Smooth muscle cell (in vitro differentiated cells): ENCODE measurements around the gene CHCHD4. TPM values are rescaled to one million over a fixed set of nuclear protein-coding genes. Genes with fewer than 3 reads are reported as not detected.

Experiments used
- DNase-seq: peaks from one replicate; lab custom pipeline; 2025; ENCODE audit not compliant: unreplicated experiment; lab: John Stamatoyannopoulos, UW
- H2AFZ ChIP-seq: fragments of 200-600 bp; sonication (generic); 2 replicates; pipeline ENCODE4 v1.6.0; 2016; ENCODE audit warnings: antibody characterized with exemption, low read depth, mild to moderate bottlenecking
- H3F3A ChIP-seq: fragments of 200-600 bp; sonication (generic); 2 replicates; pipeline ENCODE4 v1.6.0; 2017; ENCODE audit warnings: antibody characterized with exemption, low read depth
- H3K27ac ChIP-seq: fragments of 200-600 bp; sonication (generic); 2 replicates; pipeline ENCODE4 v1.5.1; 2016; ENCODE audit warnings: low read depth, mild to moderate bottlenecking
- H3K27me3 ChIP-seq: fragments of 200-600 bp; sonication (generic); 2 replicates; pipeline ENCODE4 v1.6.1; 2016; ENCODE audit warnings: low read depth, mild to moderate bottlenecking
- H3K36me3 ChIP-seq: fragments of 200-600 bp; sonication (generic); 2 replicates; pipeline ENCODE4 v1.5.1; 2016; ENCODE audit warnings: low read depth
- H3K4me1 ChIP-seq: fragments of 200-600 bp; sonication (generic); 2 replicates; pipeline ENCODE4 v1.5.1; 2016; ENCODE audit warnings: low read depth
- H3K4me2 ChIP-seq: fragments of 200-600 bp; sonication (generic); 2 replicates; pipeline ENCODE4 v1.6.0; 2016; ENCODE audit warnings: mild to moderate bottlenecking
- H3K4me3 ChIP-seq: fragments of 200-600 bp; sonication (generic); 2 replicates; pipeline ENCODE4 v1.5.1; 2016; ENCODE audit warnings: mild to moderate bottlenecking
- H3K79me2 ChIP-seq: fragments of 200-600 bp; sonication (generic); 2 replicates; pipeline ENCODE4 v1.6.0; 2016; ENCODE audit warnings: low read depth, mild to moderate bottlenecking
- H3K9ac ChIP-seq: fragments of 200-600 bp; sonication (generic); 2 replicates; pipeline ENCODE4 v1.6.0; 2016; ENCODE audit warnings: low read depth
- H3K9me3 ChIP-seq: fragments of 200-600 bp; sonication (generic); replicated peaks from 2 replicates; pipeline ENCODE4 v1.5.1; 2016; ENCODE audit warnings: low read depth
- H4K20me1 ChIP-seq: fragments of 200-600 bp; sonication (generic); 2 replicates; pipeline ENCODE4 v1.6.0; 2016; ENCODE audit warnings: low read depth
- CTCF ChIP-seq: fragments of 200-600 bp; sonication (generic); IDR thresholded peaks from 2 replicates; pipeline ENCODE4 v1.5.1; 2017; ENCODE audit warnings: borderline replicate concordance, mild to moderate bottlenecking, antibody characterized with exemption; ENCODE audit not compliant: insufficient read depth, poor library complexity, severe bottlenecking
- WGBS: methylation state at CpG from one replicate; pipeline ENCODE4 v1.1.7; 2016; ENCODE audit warnings: low lambda C conversion rate; 5-methylcytosine and 5-hydroxymethylcytosine counted together
- polyA plus RNA-seq: library from polyadenylated mRNA; unstranded; fragments of >200 nt; fragmentation: Nextera tagmentation; extraction: Ambion mirVana; gene quantifications from 2 replicates; pipeline ENCODE4 v1.2.1, GENCODE V29; 2016
- total RNA-seq: library from RNA; depleted of rRNA; stranded (reverse); fragments of >200 nt; gene quantifications from 2 replicates; pipeline ENCODE4 v1.2.3, GENCODE V29; 2014

The CHCHD4 gene
- total and polyA plus RNA-seq, 2 experiments from 2014 or later: 8.7 to 12.0 TPM

GRCh38 chr3:14147617-14148016 is 22.9 kb upstream of the CHCHD4 start:
- no peaks in the 10 kb centered on the region for H4K20me1 ChIP-seq
- WGBS: 93% methylated on average over 12 of the region's 12 CpGs
- no peak overlapping the region for H3K4me2 ChIP-seq
- H3K4me1 ChIP-seq: peaks cover 11% of the 10 kb centered on the region
- no peak for DNase-seq
- H3K27me3 ChIP-seq: no peaks in the 10 kb centered on the region
- no peak overlapping the region for H3K27ac ChIP-seq
- H3K36me3 ChIP-seq: no peaks in the 10 kb centered on the region
- no peak overlapping the region for H2AFZ ChIP-seq
- peaks cover 16% of the 10 kb centered on the region for H3F3A ChIP-seq
- H3K4me3 ChIP-seq: no peak overlapping the region
- no peak for TF ChIP-seq CTCF
- no peak overlapping the region for H3K9ac ChIP-seq
- no peaks in the 10 kb centered on the region for H3K9me3 ChIP-seq
- no peaks in the 10 kb centered on the region for H3K79me2 ChIP-seq

GRCh38 chr3:14147066-14147435 is 22.4 kb upstream of the CHCHD4 start:
- no peaks in the 10 kb centered on the region for H3K27me3 ChIP-seq
- peaks cover 11% of the 10 kb centered on the region for H3K4me1 ChIP-seq
- no peaks in the 10 kb centered on the region for H3K36me3 ChIP-seq
- H4K20me1 ChIP-seq: no peaks in the 10 kb centered on the region
- no peak overlapping the region for H3K4me2 ChIP-seq
- no peaks in the 10 kb centered on the region for H3K79me2 ChIP-seq
- H2AFZ ChIP-seq: no peak overlapping the region
- H3K9ac ChIP-seq: no peak overlapping the region
- H3K27ac ChIP-seq: no peak overlapping the region
- DNase-seq: no peak
- WGBS: 96% methylated on average over 5 of the region's 5 CpGs
- H3F3A ChIP-seq: peaks cover 21% of the 10 kb centered on the region
- no peak for TF ChIP-seq CTCF
- H3K4me3 ChIP-seq: no peak overlapping the region
- no peaks in the 10 kb centered on the region for H3K9me3 ChIP-seq

- 95% methylated on average over 10 of the region's 10 CpGs for WGBS
- H3K27me3 ChIP-seq: no peaks in the 10 kb centered on the region
- no peaks in the 10 kb centered on the region for H3K9me3 ChIP-seq
- no peaks in the 10 kb centered on the region for H3K79me2 ChIP-seq
- H2AFZ ChIP-seq: no peak overlapping the region
- H3K9ac ChIP-seq: no peak overlapping the region
- no peak for TF ChIP-seq CTCF
- no peak for DNase-seq
- H3K4me3 ChIP-seq: no peak overlapping the region
- peaks cover 25% of the 10 kb centered on the region for H3F3A ChIP-seq
- H4K20me1 ChIP-seq: no peaks in the 10 kb centered on the region
- peaks cover 11% of the 10 kb centered on the region for H3K4me1 ChIP-seq
- H3K36me3 ChIP-seq: no peaks in the 10 kb centered on the region
- no peak overlapping the region for H3K4me2 ChIP-seq
- no peak overlapping the region for H3K27ac ChIP-seq
These were observed 21.9 kb upstream of the CHCHD4 start for GRCh38 chr3:14146381-14147065.
